GM19351 (cell line): ENCODE data around the gene RASGRF1.

Experiments used
- ATAC-seq: cut with Tn5 transposase; IDR thresholded peaks from one replicate; pipeline ENCODE4 v1.9.1; 2021; ENCODE audit warnings: mild to moderate bottlenecking, moderate library complexity; ENCODE audit not compliant: unreplicated experiment

RASGRF1 gene

GRCh38 chr15:78914027-78914764 lies 176.4 kb downstream of the RASGRF1 start:
- ATAC-seq: no peak

- ATAC-seq: no peak
Observed at GRCh38 chr15:78913012-78913411, 177.6 kb downstream of the RASGRF1 start.

DNA sequence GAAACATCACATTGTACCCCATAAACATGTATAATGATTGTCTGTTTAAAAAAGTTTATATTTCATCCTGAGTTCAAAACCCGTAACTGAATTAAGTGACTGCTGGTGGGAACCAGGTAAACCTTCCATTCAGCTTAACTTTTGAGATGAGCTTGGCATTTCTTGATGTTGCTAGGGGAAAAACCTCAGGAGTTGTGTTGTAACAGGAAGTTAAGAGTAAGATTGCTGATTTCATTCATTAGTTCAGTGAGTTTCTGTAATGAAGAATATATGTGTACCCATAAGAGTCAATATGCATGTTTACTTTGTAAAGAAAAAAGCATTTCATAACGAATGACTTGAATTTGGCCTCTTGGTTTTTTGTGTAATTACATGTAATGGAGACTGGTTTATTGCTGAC lies 178.3 kb downstream of the RASGRF1 start:
- ATAC-seq: no peak

DNA sequence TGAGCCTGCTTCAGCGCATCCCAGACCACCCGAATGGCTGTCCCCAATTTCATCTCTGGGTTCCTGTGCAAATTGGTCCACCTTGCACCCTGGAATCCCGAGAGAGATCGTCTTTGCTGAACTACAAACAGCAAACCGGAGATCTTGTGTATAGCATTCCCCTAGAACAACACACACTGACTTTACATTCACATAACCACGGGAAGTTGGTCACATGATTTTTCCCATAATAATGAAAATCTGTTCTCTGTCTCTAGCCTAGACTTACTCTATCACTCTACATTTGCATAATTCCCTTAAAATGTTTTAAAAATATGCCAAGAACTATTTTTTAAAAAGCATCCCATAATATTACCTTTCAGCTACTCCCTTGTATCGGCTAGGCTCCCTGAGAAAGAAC lies 180.3 kb downstream of the RASGRF1 start:
- ATAC-seq: no peak
